HepG2 (cell line): ENCODE data around the gene FDXACB1. TPM values are rescaled to one million over a fixed set of nuclear protein-coding genes. Genes with fewer than 3 reads are reported as not detected.

Source experiments
- ATAC-seq: fragments of 200-7000 bp; cut with Tn5 transposase; 3 replicates; pipeline ENCODE4 v1.9.1; 2020; ENCODE audit warnings: mild to moderate bottlenecking, moderate library complexity
- BruUV-seq: library from RNA; stranded (reverse); fragments of 400-500 nt; replicated peaks from 2 replicates; lab custom pipeline; 2021; lab: Mats Ljungman, UMichigan
- CTCF ChIA-PET: fragments of 300-600 bp; formaldehyde crosslinking; extraction: SDS; loops from one replicate; lab custom pipeline; 2021; ENCODE audit warnings: low total read pairs, inconsistent platforms, low intra/inter-chr PET ratio; lab: Yijun Ruan, JAX
- POLR2A ChIA-PET: fragments of 350-600 bp; sonication (Branson Sonifier 250); formaldehyde crosslinking; loops from one replicate; lab custom pipeline; 2020; ENCODE audit warnings: antibody characterized with exemption, inconsistent platforms; lab: Yijun Ruan, JAX
- DNase-seq: peaks from one replicate; pipeline ENCODE4 v3.0.0-alpha.2; 2015; ENCODE audit warnings: low spot score
- FAIRE-seq: peaks from 3 replicates; lab custom pipeline; 2011; peaks lifted over from hg19 to GRCh38; lab: Jason Lieb, UNC
- H2AFZ ChIP-seq: one replicate; pipeline ENCODE4 v1.6.1; 2011; ENCODE audit warnings: low read length, inconsistent platforms
- H3K27ac ChIP-seq: fragments of 300-600 bp; 3 replicates; pipeline ENCODE4 v1.8.0; 2011; ENCODE audit warnings: mixed run types, mild to moderate bottlenecking, mixed read lengths, low read length, inconsistent platforms; ENCODE audit not compliant: insufficient read depth; ENCODE audit errors: extremely low read length
- H3K27me3 ChIP-seq, 2 experiments: fragments of 200-600 bp in 1 of 2; 2 replicates in 1 of 2; 3 replicates in 1 of 2; pipeline versions ENCODE4 v1.6.0 to v1.8.0; 2011; ENCODE audit warnings: low read length in 2 of 2, mild to moderate bottlenecking in 2 of 2, moderate library complexity in 2 of 2, inconsistent platforms in 1 of 2; ENCODE audit not compliant: insufficient read depth in 2 of 2, control insufficient read depth in 1 of 2
- H3K36me3 ChIP-seq, 2 experiments: fragments of 200-600 bp in 1 of 2; replicated peaks in 1 of 2; 2 replicates in 1 of 2; 3 replicates in 1 of 2; pipeline versions ENCODE4 v1.5.1 to v1.8.0; 2011; ENCODE audit warnings: low read length in 2 of 2, inconsistent platforms in 1 of 2; ENCODE audit not compliant: insufficient read depth in 2 of 2, control insufficient read depth in 1 of 2
- H3K4me1 ChIP-seq: 2 replicates; pipeline ENCODE4 v1.5.1; 2012; ENCODE audit warnings: low read length, inconsistent platforms; ENCODE audit not compliant: insufficient read depth
- H3K4me2 ChIP-seq: 2 replicates; pipeline ENCODE4 v1.6.0; 2011; ENCODE audit warnings: low read depth, low read length, inconsistent platforms
- H3K4me3 ChIP-seq, 3 experiments: fragments of 200-600 bp in 1 of 3; sonication (generic), shearing (Covaris generic) in 1 of 3; replicated peaks in 1 of 3; 2 replicates each; pipeline ENCODE4 v1.5.1; 2011 to 2016; ENCODE audit warnings: low read length in 3 of 3, inconsistent platforms in 2 of 3, low read depth in 2 of 3, mild to moderate bottlenecking in 2 of 3, control low read depth in 1 of 3, mixed read lengths in 1 of 3; ENCODE audit not compliant: insufficient read depth in 1 of 3
- H3K79me2 ChIP-seq: one replicate; pipeline ENCODE4 v1.6.1; 2011; ENCODE audit warnings: low read length, inconsistent platforms; ENCODE audit not compliant: insufficient read depth
- H3K9ac ChIP-seq: 2 replicates; pipeline ENCODE4 v1.6.0; 2011; ENCODE audit warnings: mild to moderate bottlenecking, low read depth, low read length, inconsistent platforms; ENCODE audit not compliant: insufficient read depth
- H3K9me3 ChIP-seq: 2 replicates; pipeline ENCODE4 v1.5.1; 2012; ENCODE audit warnings: mild to moderate bottlenecking, low read length
- H4K20me1 ChIP-seq: 2 replicates; pipeline ENCODE4 v1.6.0; 2011; ENCODE audit warnings: inconsistent platforms, mild to moderate bottlenecking, low read length, moderate library complexity; ENCODE audit not compliant: insufficient read depth
- CAMTA2 ChIP-seq: sonication (generic); formaldehyde crosslinking; IDR thresholded peaks from 2 replicates; pipeline ENCODE4 v1.4.0; 2020; ENCODE audit warnings: mild to moderate bottlenecking, missing genetic modification reagents, borderline replicate concordance
- CREB1 ChIP-seq, 2 experiments: fragments of 450-650 bp in 1 of 2; IDR thresholded peaks; 2 replicates each; pipeline ENCODE4 v1.6.1; 2016 to 2017; ENCODE audit warnings: control low read depth in 1 of 2, mild to moderate bottlenecking in 1 of 2, missing compliant biosample characterization in 1 of 2, missing genetic modification characterization in 1 of 2
- NPAS2 ChIP-seq: sonication (generic); formaldehyde crosslinking; IDR thresholded peaks from 2 replicates; pipeline ENCODE4 v1.8.0; 2022; ENCODE audit warnings: mild to moderate bottlenecking, missing genetic modification reagents, borderline replicate concordance
- STAG1 ChIP-seq: sonication (generic); formaldehyde crosslinking; IDR thresholded peaks from 2 replicates; pipeline ENCODE4 v1.4.0; 2020; ENCODE audit warnings: missing genetic modification reagents
- TEAD3 ChIP-seq: optimal IDR thresholded peaks from 2 replicates; pipeline ENCODE3; 2016; ENCODE audit warnings: borderline replicate concordance
- ZFY ChIP-seq: sonication (generic); formaldehyde crosslinking; IDR thresholded peaks from 2 replicates; pipeline ENCODE4 v1.4.0; 2020; ENCODE audit warnings: missing genetic modification reagents
- ZNF225 ChIP-seq: sonication (generic); formaldehyde crosslinking; IDR thresholded peaks from 2 replicates; pipeline ENCODE4 v1.4.0; 2020; ENCODE audit warnings: mild to moderate bottlenecking, missing genetic modification reagents
- ZNF260 ChIP-seq: sonication (generic); formaldehyde crosslinking; IDR thresholded peaks from 2 replicates; pipeline ENCODE4 v1.4.0; 2020; ENCODE audit warnings: missing genetic modification reagents, low read depth, mild to moderate bottlenecking, borderline replicate concordance
- WGBS: methylation state at CpG from one replicate; pipeline ENCODE4 v1.1.6; 2017; ENCODE audit warnings: low lambda C conversion rate; 5-methylcytosine and 5-hydroxymethylcytosine counted together
- in situ Hi-C: cut with HindIII; loops from 2 replicates; pipeline ENCODE4 v1.10.0; 2017; ENCODE audit warnings: low pct_unique_long_range_greater_than_20kb; ENCODE audit not compliant: extremely low pct_ligation_motif_present
- intact Hi-C: fragments of 100-400 bp; cut with micrococcal nuclease; formaldehyde crosslinking; loops from one replicate; pipeline ENCODE4 v1.10.0; 2022; ENCODE audit not compliant: unreplicated experiment
- polyA plus RNA-seq, 8 experiments: library from polyadenylated mRNA; depleted of rRNA in 3 of 8; stranded (reverse) in 7 of 8; unstranded in 1 of 8; fragments of >200 nt; fragmentation: Illumina TruSeq in 4 of 8; extraction: Trizol in 4 of 8; gene quantifications; 2 replicates each; pipeline versions ENCODE4 v1.2.1 to v1.2.3, GENCODE V29; 2011 to 2016; ENCODE audit warnings: low read depth in 4 of 8, missing spikeins in 1 of 8, mixed read lengths in 1 of 8; ENCODE audit not compliant: insufficient read depth in 1 of 8
- total RNA-seq, 5 experiments: library from RNA; depleted of rRNA; stranded (reverse); fragments of >200 nt; fragmentation: Illumina TruSeq; extraction: Trizol; gene quantifications; 2 replicates each; pipeline ENCODE4 v1.2.3, GENCODE V29; 2016; ENCODE audit warnings: low read depth in 1 of 5
- TF ChIP-seq, protein P1 (sequence below): sonication (generic); formaldehyde crosslinking; IDR thresholded peaks from 2 replicates; pipeline ENCODE4 v1.5.0; 2020; ENCODE audit warnings: mild to moderate bottlenecking, missing genetic modification reagents
- TF ChIP-seq, protein P2 (sequence below): sonication (generic); formaldehyde crosslinking; IDR thresholded peaks from 2 replicates; pipeline ENCODE4 v1.5.1; 2020; ENCODE audit warnings: mild to moderate bottlenecking, missing genetic modification reagents, moderate library complexity
- TF ChIP-seq, protein P3 (sequence below): sonication (generic); formaldehyde crosslinking; IDR thresholded peaks from 2 replicates; pipeline ENCODE4 v1.4.0; 2020; ENCODE audit warnings: missing genetic modification reagents

Gene FDXACB1
- total and polyA plus RNA-seq, 2 of the 13 experiments (the other 11 are each of a cell fraction or from before 2014, with no cell fraction given), result 1.1 to 3.4 TPM

DNA sequence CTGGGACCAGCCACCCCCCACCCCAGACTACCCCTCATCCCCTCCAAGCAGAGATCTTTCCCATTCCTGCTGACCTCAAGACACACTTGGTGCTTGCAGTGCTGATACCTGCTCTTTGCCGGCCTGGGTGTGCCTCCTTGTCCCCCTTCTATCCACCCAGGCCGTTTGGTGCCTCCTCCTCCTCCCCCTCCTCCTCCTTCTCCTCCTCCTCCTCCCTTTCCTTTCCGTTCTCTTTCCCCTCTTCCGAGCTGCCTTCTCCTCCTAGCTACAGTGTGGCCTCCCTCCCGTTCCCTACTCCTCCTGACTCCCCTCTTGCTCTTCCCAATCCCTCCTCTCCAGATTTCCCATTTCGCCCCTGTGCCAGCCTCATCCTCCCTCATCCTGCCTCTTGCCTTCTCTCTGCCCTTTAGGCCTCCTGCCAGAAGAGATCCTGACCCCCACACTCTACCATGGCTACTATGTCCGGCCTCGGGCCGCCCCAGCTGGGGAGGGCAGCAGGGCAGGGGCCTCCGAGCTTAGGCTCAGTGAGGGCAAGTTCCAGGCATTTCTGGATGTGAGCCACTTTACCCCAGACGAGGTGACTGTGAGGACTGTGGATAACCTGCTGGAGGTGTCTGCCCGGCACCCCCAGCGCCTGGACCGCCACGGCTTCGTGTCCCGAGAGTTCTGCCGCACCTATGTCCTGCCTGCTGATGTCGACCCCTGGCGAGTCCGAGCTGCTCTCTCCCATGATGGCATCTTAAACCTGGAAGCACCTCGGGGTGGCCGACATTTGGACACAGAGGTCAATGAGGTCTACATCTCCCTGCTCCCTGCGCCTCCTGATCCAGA is 34.3 kb upstream of the FDXACB1 start:
- in situ Hi-C loops, result no loop called here
- ChIA-PET CTCF (no interaction called here), POLR2A (interaction anchor here (1.9 kb wide), 1 partner anchor 13 kb away, joined by 7 read pairs; no protein-coding TSS in a partner anchor)
- peak overlapping the region in 1 of 3 experiments; percentile 32; a peak in 2 of 6 replicates for H3K4me3 ChIP-seq
- DNase-seq, result no peak
- peak overlapping the region; percentile 46 for H3K4me2 ChIP-seq
- H3K27ac ChIP-seq, result no peak overlapping the region
- FAIRE-seq, result no peak
- no peaks in the 10 kb centered on the region for H3K9me3 ChIP-seq
- H4K20me1 ChIP-seq, result no peaks in the 10 kb centered on the region
- TF ChIP-seq STAG1 (no peak), NPAS2 (CRISPR knock-in tag) (no peak), CREB1 (IDR thresholded peaks at IDR 0.05) (no peak), CREB1 (CRISPR knock-in tag; IDR thresholded peaks at IDR 0.05) (0 out of 2 replicates have a peak, but pooled peaks have one; percentile 20), ZNF225 (CRISPR knock-in tag) (no peak), ZNF260 (CRISPR knock-in tag) (no peak), CAMTA2 (CRISPR knock-in tag) (no peak), TEAD3 (peak; percentile 7), ZFY (CRISPR knock-in tag) (no peak)
- TF ChIP-seq, protein P1, sequence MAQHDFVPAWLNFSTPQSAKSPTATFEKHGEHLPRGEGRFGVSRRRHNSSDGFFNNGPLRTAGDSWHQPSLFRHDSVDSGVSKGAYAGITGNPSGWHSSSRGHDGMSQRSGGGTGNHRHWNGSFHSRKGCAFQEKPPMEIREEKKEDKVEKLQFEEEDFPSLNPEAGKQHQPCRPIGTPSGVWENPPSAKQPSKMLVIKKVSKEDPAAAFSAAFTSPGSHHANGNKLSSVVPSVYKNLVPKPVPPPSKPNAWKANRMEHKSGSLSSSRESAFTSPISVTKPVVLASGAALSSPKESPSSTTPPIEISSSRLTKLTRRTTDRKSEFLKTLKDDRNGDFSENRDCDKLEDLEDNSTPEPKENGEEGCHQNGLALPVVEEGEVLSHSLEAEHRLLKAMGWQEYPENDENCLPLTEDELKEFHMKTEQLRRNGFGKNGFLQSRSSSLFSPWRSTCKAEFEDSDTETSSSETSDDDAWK (CRISPR knock-in tag), result no peak
- TF ChIP-seq, protein P2, sequence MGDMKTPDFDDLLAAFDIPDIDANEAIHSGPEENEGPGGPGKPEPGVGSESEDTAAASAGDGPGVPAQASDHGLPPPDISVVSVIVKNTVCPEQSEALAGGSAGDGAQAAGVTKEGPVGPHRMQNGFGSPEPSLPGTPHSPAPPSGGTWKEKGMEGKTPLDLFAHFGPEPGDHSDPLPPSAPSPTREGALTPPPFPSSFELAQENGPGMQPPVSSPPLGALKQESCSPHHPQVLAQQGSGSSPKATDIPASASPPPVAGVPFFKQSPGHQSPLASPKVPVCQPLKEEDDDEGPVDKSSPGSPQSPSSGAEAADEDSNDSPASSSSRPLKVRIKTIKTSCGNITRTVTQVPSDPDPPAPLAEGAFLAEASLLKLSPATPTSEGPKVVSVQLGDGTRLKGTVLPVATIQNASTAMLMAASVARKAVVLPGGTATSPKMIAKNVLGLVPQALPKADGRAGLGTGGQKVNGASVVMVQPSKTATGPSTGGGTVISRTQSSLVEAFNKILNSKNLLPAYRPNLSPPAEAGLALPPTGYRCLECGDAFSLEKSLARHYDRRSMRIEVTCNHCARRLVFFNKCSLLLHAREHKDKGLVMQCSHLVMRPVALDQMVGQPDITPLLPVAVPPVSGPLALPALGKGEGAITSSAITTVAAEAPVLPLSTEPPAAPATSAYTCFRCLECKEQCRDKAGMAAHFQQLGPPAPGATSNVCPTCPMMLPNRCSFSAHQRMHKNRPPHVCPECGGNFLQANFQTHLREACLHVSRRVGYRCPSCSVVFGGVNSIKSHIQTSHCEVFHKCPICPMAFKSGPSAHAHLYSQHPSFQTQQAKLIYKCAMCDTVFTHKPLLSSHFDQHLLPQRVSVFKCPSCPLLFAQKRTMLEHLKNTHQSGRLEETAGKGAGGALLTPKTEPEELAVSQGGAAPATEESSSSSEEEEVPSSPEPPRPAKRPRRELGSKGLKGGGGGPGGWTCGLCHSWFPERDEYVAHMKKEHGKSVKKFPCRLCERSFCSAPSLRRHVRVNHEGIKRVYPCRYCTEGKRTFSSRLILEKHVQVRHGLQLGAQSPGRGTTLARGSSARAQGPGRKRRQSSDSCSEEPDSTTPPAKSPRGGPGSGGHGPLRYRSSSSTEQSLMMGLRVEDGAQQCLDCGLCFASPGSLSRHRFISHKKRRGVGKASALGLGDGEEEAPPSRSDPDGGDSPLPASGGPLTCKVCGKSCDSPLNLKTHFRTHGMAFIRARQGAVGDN, result peak; percentile 43; the same call in 1 of the 2 replicates
- TF ChIP-seq, protein P3, sequence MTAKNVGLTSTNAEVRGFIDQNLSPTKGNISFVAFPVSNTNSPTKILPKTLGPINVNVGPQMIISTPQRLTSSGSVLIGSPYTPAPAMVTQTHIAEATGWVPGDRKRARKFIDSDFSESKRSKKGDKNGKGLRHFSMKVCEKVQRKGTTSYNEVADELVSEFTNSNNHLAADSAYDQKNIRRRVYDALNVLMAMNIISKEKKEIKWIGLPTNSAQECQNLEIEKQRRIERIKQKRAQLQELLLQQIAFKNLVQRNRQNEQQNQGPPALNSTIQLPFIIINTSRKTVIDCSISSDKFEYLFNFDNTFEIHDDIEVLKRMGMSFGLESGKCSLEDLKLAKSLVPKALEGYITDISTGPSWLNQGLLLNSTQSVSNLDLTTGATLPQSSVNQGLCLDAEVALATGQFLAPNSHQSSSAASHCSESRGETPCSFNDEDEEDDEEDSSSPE (CRISPR knock-in tag), result no peak
- TF ChIP-seq, all 625 proteins: peak for 3
- H3K36me3 ChIP-seq, result no peaks in the 10 kb centered on the region
- BruUV-seq, result no TSS peak
- intact Hi-C loops, result no loop called here
- no peak overlapping the region for H3K9ac ChIP-seq
- no peaks in the 10 kb centered on the region for H3K79me2 ChIP-seq
- no peak overlapping the region for H2AFZ ChIP-seq
- 57% methylated on average over 21 of the region's 24 CpGs for WGBS
- peak; percentile 31 for ATAC-seq
- H3K4me1 ChIP-seq, result peaks cover 65% of the 10 kb centered on the region
- no peaks in the 10 kb centered on the region; a peak in 1 of 5 replicates for H3K27me3 ChIP-seq
